ENCODE measurements around the gene IL22RA1.

IL22RA1 gene

GRCh38 chr1:24101796-24102586 is 40.9 kb downstream of the IL22RA1 start:
- H3K27me3 ChIP-seq (ENCODE audit: low read depth, low read length): no peaks in the 10 kb centered on the region

GRCh38 chr1:24100945-24101737 is 41.8 kb downstream of the IL22RA1 start:
- Histone ChIP-seq H3K27me3 (ENCODE audit: low read depth, low read length) (no peaks in the 10 kb centered on the region), H3K4me3 (ENCODE audit: low read depth in 1 of 2, low read length in 2 of 2) (no peak overlapping the region), H3K36me3 (ENCODE audit: control insufficient read depth in 1 of 2, insufficient read depth in 2 of 2, low read length in 2 of 2) (no peaks in the 10 kb centered on the region), H3K4me1 (ENCODE audit: control insufficient read depth in 1 of 2, insufficient read depth in 2 of 2, low read length in 2 of 2) (peaks cover 0 to 4% of the 10 kb centered on the region in 2 donors), H3K9me3 (ENCODE audit: control insufficient read depth in 1 of 2, low read length in 2 of 2) (no peaks in the 10 kb centered on the region), H3K27ac (ENCODE audit: low read length) (no peak overlapping the region)

More at GRCh38 chr1:24101796-24102586, 40.9 kb downstream of the IL22RA1 start:
- H3K4me3 ChIP-seq (ENCODE audit: low read depth in 1 of 2, low read length in 2 of 2): no peak overlapping the region
- H3K4me1 ChIP-seq (ENCODE audit: control insufficient read depth in 1 of 2, insufficient read depth in 2 of 2, low read length in 2 of 2): peaks cover 0 to 4% of the 10 kb centered on the region in 2 donors
- H3K36me3 ChIP-seq (ENCODE audit: control insufficient read depth in 1 of 2, insufficient read depth in 2 of 2, low read length in 2 of 2): no peaks in the 10 kb centered on the region
- no peaks in the 10 kb centered on the region for H3K9me3 ChIP-seq (ENCODE audit: control insufficient read depth in 1 of 2, low read length in 2 of 2)
- H3K27ac ChIP-seq (ENCODE audit: low read length): no peak overlapping the region

DNA sequence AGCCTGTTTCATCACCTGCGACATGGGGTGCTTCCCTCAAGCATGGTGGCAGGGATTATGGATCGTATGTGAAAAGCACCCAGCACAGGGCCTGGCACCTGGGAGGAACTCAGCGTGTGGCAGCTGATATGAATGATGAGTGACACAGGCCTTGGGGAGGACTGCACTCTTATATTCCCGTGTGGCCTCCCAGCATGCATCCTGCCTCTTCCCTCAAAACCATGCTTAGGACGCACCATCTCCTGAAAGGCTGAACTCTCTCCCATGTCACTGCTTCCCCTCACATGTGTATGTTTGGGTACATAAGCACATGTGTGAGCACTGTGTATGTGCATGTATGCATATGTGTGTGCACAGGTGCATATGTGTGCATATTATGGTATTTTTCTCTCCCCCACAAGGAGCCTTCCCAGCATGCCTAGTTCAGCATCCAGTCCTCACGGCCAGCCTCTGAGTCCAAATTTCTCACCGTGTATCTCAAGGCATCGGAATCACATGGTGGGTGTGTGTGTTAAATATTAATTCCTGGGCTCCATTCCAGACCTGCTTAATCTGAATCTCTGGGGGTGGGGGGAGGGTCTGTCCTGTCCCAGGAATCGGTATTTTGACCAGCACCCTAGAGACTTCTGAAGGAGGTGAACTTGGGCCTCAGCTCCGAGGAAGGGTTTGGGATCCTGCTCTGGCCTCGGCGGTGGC is 43.8 kb downstream of the IL22RA1 start:
- Histone ChIP-seq H3K27me3 (ENCODE audit: low read depth, low read length) (no peaks in the 10 kb centered on the region), H3K4me3 (ENCODE audit: low read depth in 1 of 2, low read length in 2 of 2) (no peak overlapping the region), H3K4me1 (ENCODE audit: control insufficient read depth in 1 of 2, insufficient read depth in 2 of 2, low read length in 2 of 2) (peaks cover 0 to 4% of the 10 kb centered on the region in 2 donors), H3K27ac (ENCODE audit: low read length) (no peak overlapping the region), H3K36me3 (ENCODE audit: control insufficient read depth in 1 of 2, insufficient read depth in 2 of 2, low read length in 2 of 2) (no peaks in the 10 kb centered on the region), H3K9me3 (ENCODE audit: control insufficient read depth in 1 of 2, low read length in 2 of 2) (no peaks in the 10 kb centered on the region)

GRCh38 chr1:24098102-24098501 is 44.8 kb downstream of the IL22RA1 start:
- no peaks in the 10 kb centered on the region for H3K27me3 ChIP-seq (ENCODE audit: low read depth, low read length)
- H3K4me3 ChIP-seq (ENCODE audit: low read depth in 1 of 2, low read length in 2 of 2): no peak overlapping the region
- no peaks in the 10 kb centered on the region for H3K9me3 ChIP-seq (ENCODE audit: control insufficient read depth in 1 of 2, low read length in 2 of 2)
- H3K27ac ChIP-seq (ENCODE audit: low read length): no peak overlapping the region
- H3K4me1 ChIP-seq (ENCODE audit: control insufficient read depth in 1 of 2, insufficient read depth in 2 of 2, low read length in 2 of 2): peaks cover 0 to 4% of the 10 kb centered on the region in 2 donors
- no peaks in the 10 kb centered on the region for H3K36me3 ChIP-seq (ENCODE audit: control insufficient read depth in 1 of 2, insufficient read depth in 2 of 2, low read length in 2 of 2)

DNA sequence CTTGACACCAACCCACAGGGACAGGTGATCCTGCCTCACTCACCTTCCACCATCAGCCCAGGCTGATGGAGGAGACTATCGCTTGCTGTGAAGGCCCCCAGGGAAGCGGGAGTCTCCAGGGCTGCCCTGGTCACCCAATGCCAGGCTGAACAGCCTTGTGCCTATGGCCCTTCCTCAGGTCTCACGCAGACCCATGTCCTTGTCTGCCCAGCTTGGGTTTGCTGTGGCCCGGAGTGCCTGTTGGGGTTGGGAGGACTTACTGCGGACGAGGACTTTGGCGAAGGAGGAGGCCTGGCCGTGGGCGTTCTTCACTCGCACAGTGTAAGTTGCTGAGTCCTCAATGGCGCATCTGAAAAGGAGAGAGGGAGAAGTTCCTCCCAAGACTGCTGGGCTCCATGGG is 45.3 kb downstream of the IL22RA1 start:
- Histone ChIP-seq H3K9me3 (ENCODE audit: control insufficient read depth in 1 of 2, low read length in 2 of 2) (no peaks in the 10 kb centered on the region), H3K36me3 (ENCODE audit: control insufficient read depth in 1 of 2, insufficient read depth in 2 of 2, low read length in 2 of 2) (no peaks in the 10 kb centered on the region), H3K4me1 (ENCODE audit: control insufficient read depth in 1 of 2, insufficient read depth in 2 of 2, low read length in 2 of 2) (peaks cover 0 to 4% of the 10 kb centered on the region in 2 donors), H3K27ac (ENCODE audit: low read length) (no peak overlapping the region), H3K27me3 (ENCODE audit: low read depth, low read length) (no peaks in the 10 kb centered on the region), H3K4me3 (ENCODE audit: low read depth in 1 of 2, low read length in 2 of 2) (no peak overlapping the region)

DNA sequence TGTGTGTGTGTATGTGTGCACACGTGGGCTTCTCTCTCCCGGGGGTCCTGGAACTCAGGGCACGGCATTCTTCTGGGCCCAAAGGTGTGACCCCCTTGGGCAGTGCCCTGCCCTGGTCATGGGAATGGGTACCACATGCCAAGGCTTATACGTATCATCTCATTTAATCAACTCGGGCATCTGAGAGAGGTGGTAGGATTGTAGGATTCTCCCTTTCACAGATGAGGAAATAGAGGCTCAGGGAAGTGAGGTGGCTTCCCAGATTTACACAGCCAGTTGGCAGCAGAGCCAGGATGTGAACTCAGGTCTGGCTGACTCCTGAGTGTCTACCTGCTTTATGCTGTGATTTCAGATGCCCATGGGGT is 46.2 kb downstream of the IL22RA1 start:
- Histone ChIP-seq H3K4me3 (ENCODE audit: low read depth in 1 of 2, low read length in 2 of 2) (no peak overlapping the region), H3K27me3 (ENCODE audit: low read depth, low read length) (no peaks in the 10 kb centered on the region), H3K9me3 (ENCODE audit: control insufficient read depth in 1 of 2, low read length in 2 of 2) (no peaks in the 10 kb centered on the region), H3K27ac (ENCODE audit: low read length) (no peak overlapping the region), H3K4me1 (ENCODE audit: control insufficient read depth in 1 of 2, insufficient read depth in 2 of 2, low read length in 2 of 2) (no peaks in the 10 kb centered on the region), H3K36me3 (ENCODE audit: control insufficient read depth in 1 of 2, insufficient read depth in 2 of 2, low read length in 2 of 2) (no peaks in the 10 kb centered on the region)

- Histone ChIP-seq H3K4me3 (ENCODE audit: low read depth in 1 of 2, low read length in 2 of 2) (no peak overlapping the region), H3K9me3 (ENCODE audit: control insufficient read depth in 1 of 2, low read length in 2 of 2) (no peaks in the 10 kb centered on the region), H3K36me3 (ENCODE audit: control insufficient read depth in 1 of 2, insufficient read depth in 2 of 2, low read length in 2 of 2) (no peaks in the 10 kb centered on the region), H3K27me3 (ENCODE audit: low read depth, low read length) (no peaks in the 10 kb centered on the region), H3K4me1 (ENCODE audit: control insufficient read depth in 1 of 2, insufficient read depth in 2 of 2, low read length in 2 of 2) (no peaks in the 10 kb centered on the region), H3K27ac (ENCODE audit: low read length) (no peak overlapping the region)
Observed at GRCh38 chr1:24096009-24096738, 46.8 kb downstream of the IL22RA1 start.

DNA sequence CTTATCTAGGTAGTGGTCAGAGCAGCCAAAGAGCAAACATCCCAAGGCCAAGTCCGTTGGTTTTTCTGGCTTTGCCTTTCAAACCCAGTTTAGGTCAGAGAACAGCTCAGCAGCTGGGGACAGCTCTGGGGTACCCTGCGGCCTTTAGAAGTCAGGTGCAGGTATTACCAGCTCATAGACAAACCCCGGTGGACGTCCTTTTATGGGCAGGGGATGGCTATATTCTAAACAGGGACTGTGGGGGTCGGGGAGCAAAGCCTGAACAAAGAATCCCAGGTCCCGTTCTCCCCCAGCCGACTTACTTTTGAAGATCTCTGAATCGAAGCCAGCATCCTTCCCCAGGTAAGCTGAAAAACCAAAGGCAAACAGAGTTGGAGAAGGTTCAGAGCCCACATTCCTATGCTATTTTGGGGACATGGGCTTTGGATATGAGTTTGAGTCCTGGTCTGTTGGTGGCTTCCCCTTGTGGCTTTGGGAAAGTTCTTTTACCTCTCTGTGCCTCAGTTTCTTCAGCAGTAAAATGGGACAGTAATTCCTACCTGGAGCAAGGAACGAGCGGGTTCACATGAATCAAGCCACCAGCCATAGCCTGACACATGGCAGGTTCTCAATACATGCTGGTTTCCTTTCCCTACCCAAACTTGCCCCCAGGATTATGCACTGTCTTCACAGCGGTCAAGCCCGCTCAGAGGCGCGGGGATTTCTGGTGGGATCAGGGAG is 47.6 kb downstream of the IL22RA1 start:
- Histone ChIP-seq H3K27me3 (ENCODE audit: low read depth, low read length) (no peaks in the 10 kb centered on the region), H3K4me1 (ENCODE audit: control insufficient read depth in 1 of 2, insufficient read depth in 2 of 2, low read length in 2 of 2) (no peaks in the 10 kb centered on the region), H3K4me3 (ENCODE audit: low read depth in 1 of 2, low read length in 2 of 2) (no peak overlapping the region), H3K36me3 (ENCODE audit: control insufficient read depth in 1 of 2, insufficient read depth in 2 of 2, low read length in 2 of 2) (no peaks in the 10 kb centered on the region), H3K27ac (ENCODE audit: low read length) (no peak overlapping the region), H3K9me3 (ENCODE audit: control insufficient read depth in 1 of 2, low read length in 2 of 2) (no peaks in the 10 kb centered on the region)

- Histone ChIP-seq H3K4me3 (ENCODE audit: low read depth in 1 of 2, low read length in 2 of 2) (no peak overlapping the region), H3K9me3 (ENCODE audit: control insufficient read depth in 1 of 2, low read length in 2 of 2) (no peaks in the 10 kb centered on the region), H3K27ac (ENCODE audit: low read length) (no peak overlapping the region), H3K36me3 (ENCODE audit: control insufficient read depth in 1 of 2, insufficient read depth in 2 of 2, low read length in 2 of 2) (no peaks in the 10 kb centered on the region), H3K4me1 (ENCODE audit: control insufficient read depth in 1 of 2, insufficient read depth in 2 of 2, low read length in 2 of 2) (no peaks in the 10 kb centered on the region), H3K27me3 (ENCODE audit: low read depth, low read length) (no peaks in the 10 kb centered on the region)
Observed at GRCh38 chr1:24094554-24094953, 48.4 kb downstream of the IL22RA1 start.

DNA sequence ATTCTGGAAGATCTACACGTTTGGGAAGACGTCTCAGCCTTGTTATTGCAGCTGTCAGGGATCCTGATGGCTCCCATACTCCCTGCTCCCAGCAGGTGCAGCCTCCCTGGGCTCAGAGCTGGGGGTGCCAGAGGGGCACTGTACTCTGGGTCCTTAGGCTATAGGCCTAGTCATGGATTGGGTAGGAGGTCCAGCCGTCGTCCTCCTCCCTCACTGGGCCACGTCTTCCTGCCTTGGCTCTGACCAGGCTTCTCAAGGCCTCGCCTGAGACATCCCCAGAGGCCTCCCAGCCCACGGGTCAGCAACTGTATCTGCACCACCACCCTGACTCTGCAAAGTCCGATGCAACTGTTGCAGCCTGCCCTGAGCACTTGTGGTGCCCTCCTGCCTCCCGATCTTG is 49.2 kb downstream of the IL22RA1 start:
- Histone ChIP-seq H3K27ac (ENCODE audit: low read length) (no peak overlapping the region), H3K4me1 (ENCODE audit: control insufficient read depth in 1 of 2, insufficient read depth in 2 of 2, low read length in 2 of 2) (no peaks in the 10 kb centered on the region), H3K27me3 (ENCODE audit: low read depth, low read length) (no peaks in the 10 kb centered on the region), H3K9me3 (ENCODE audit: control insufficient read depth in 1 of 2, low read length in 2 of 2) (no peaks in the 10 kb centered on the region), H3K36me3 (ENCODE audit: control insufficient read depth in 1 of 2, insufficient read depth in 2 of 2, low read length in 2 of 2) (no peaks in the 10 kb centered on the region), H3K4me3 (ENCODE audit: low read depth in 1 of 2, low read length in 2 of 2) (no peak overlapping the region)
